Prostate gland (tissue), 2 donors: Measurements from ENCODE around the gene SEMA6D.

ENCODE experiments used
- POLR2A ChIP-seq: fragments of 450-650 bp; IDR thresholded peaks from one replicate; pipeline ENCODE4 v1.6.1; 2016; ENCODE audit warnings: antibody characterized with exemption, mild to moderate bottlenecking
- POLR2AphosphoS5 ChIP-seq: sonication (generic); formaldehyde crosslinking; IDR thresholded peaks from one replicate; pipeline ENCODE4 v1.6.1; 2017; ENCODE audit warnings: antibody characterized with exemption
- TF ChIP-seq, protein P1 (sequence below), 4 experiments: fragments of 200-600 bp in 2 of 4; fragments of 450-650 bp in 2 of 4; sonication (generic) in 2 of 4; IDR thresholded peaks; 1 replicate in 3 of 4; 2 replicates in 1 of 4; pipeline ENCODE4 v1.5.1; 2016 to 2019; ENCODE audit warnings: antibody characterized with exemption in 4 of 4, mild to moderate bottlenecking in 2 of 4, moderate library complexity in 2 of 4

DNA sequence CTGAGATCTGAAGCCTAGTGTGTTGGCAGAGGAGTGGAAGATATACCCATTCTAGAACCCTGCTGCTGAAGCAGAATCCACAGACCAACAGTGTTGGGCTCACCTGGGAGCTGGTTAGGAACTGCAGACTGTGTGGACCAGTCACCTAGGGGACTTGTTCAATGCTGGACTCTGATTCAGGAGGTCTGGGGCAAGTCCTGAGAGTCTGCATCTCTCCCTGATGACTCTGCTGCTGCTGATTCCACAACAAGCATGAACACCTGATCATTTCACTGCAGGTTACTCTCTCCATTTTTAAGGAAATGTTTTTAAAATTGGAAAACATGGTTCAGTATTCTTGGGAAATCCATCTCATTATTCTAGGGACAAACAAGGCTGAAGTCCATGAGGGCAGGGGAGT, 84.9 kb downstream of the SEMA6D start:
- TF ChIP-seq, protein P1, sequence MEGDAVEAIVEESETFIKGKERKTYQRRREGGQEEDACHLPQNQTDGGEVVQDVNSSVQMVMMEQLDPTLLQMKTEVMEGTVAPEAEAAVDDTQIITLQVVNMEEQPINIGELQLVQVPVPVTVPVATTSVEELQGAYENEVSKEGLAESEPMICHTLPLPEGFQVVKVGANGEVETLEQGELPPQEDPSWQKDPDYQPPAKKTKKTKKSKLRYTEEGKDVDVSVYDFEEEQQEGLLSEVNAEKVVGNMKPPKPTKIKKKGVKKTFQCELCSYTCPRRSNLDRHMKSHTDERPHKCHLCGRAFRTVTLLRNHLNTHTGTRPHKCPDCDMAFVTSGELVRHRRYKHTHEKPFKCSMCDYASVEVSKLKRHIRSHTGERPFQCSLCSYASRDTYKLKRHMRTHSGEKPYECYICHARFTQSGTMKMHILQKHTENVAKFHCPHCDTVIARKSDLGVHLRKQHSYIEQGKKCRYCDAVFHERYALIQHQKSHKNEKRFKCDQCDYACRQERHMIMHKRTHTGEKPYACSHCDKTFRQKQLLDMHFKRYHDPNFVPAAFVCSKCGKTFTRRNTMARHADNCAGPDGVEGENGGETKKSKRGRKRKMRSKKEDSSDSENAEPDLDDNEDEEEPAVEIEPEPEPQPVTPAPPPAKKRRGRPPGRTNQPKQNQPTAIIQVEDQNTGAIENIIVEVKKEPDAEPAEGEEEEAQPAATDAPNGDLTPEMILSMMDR (IDR thresholded peaks at IDR 0.05) = no peak
- TF ChIP-seq POLR2A (no peak), POLR2AphosphoS5 (no peak)
